ENCODE data around the gene PARD3.

PARD3 gene

GRCh38 chr10:34116220-34116641 lies 698.9 kb downstream of the PARD3 start:
- TF ChIP-seq CTCF (IDR thresholded peaks at IDR 0.05): no peak
- no peaks in the 10 kb centered on the region for H3K27me3 ChIP-seq (ENCODE audit: control insufficient read depth, insufficient read depth, low read length)
- H3K36me3 ChIP-seq (ENCODE audit: control insufficient read depth, insufficient read depth, low read length): no peaks in the 10 kb centered on the region
- H3K4me1 ChIP-seq: peaks cover 5% of the 10 kb centered on the region
- H3K4me2 ChIP-seq (ENCODE audit: low read length): no peak overlapping the region
- no peaks in the 10 kb centered on the region for H3K9me3 ChIP-seq (ENCODE audit: control insufficient read depth, low read length)
- H3K79me2 ChIP-seq: no peaks in the 10 kb centered on the region
- H2AFZ ChIP-seq: no peak overlapping the region
- H3K9ac ChIP-seq: no peak overlapping the region
- H3K4me3 ChIP-seq (ENCODE audit: low read depth, low read length): no peak overlapping the region
- no peak overlapping the region for H3K27ac ChIP-seq

GRCh38 chr10:34114914-34115313 lies 700.2 kb downstream of the PARD3 start:
- no peaks in the 10 kb centered on the region for H3K9me3 ChIP-seq (ENCODE audit: control insufficient read depth, low read length)

GRCh38 chr10:34113504-34114225 lies 701.4 kb downstream of the PARD3 start:
- Histone ChIP-seq H3K79me2 (no peaks in the 10 kb centered on the region), H3K36me3 (ENCODE audit: control insufficient read depth, insufficient read depth, low read length) (no peaks in the 10 kb centered on the region), H3K4me1 (peaks cover 3% of the 10 kb centered on the region), H3K4me3 (ENCODE audit: low read depth, low read length) (no peak overlapping the region), H3K27me3 (ENCODE audit: control insufficient read depth, insufficient read depth, low read length) (no peaks in the 10 kb centered on the region), H3K9ac (no peak overlapping the region), H3K27ac (no peak overlapping the region), H3K9me3 (ENCODE audit: control insufficient read depth, low read length) (no peaks in the 10 kb centered on the region), H3K4me2 (ENCODE audit: low read length) (no peak overlapping the region), H2AFZ (no peak overlapping the region)
- no peak for TF ChIP-seq CTCF (IDR thresholded peaks at IDR 0.05)

More at GRCh38 chr10:34114914-34115313, 700.2 kb downstream of the PARD3 start:
- Histone ChIP-seq H3K27ac (no peak overlapping the region), H3K27me3 (ENCODE audit: control insufficient read depth, insufficient read depth, low read length) (no peaks in the 10 kb centered on the region), H3K9ac (no peak overlapping the region), H3K36me3 (ENCODE audit: control insufficient read depth, insufficient read depth, low read length) (no peaks in the 10 kb centered on the region), H3K4me3 (ENCODE audit: low read depth, low read length) (no peak overlapping the region), H3K79me2 (no peaks in the 10 kb centered on the region), H3K4me1 (peaks cover 3% of the 10 kb centered on the region), H3K4me2 (ENCODE audit: low read length) (no peak overlapping the region), H2AFZ (no peak overlapping the region)
- TF ChIP-seq CTCF (IDR thresholded peaks at IDR 0.05): no peak

GRCh38 chr10:34112171-34112782 lies 702.8 kb downstream of the PARD3 start:
- Histone ChIP-seq H3K9me3 (ENCODE audit: control insufficient read depth, low read length) (no peaks in the 10 kb centered on the region), H3K36me3 (ENCODE audit: control insufficient read depth, insufficient read depth, low read length) (no peaks in the 10 kb centered on the region), H2AFZ (no peak overlapping the region), H3K9ac (no peak overlapping the region), H3K79me2 (no peaks in the 10 kb centered on the region), H3K27ac (no peak overlapping the region), H3K4me3 (ENCODE audit: low read depth, low read length) (no peak overlapping the region), H3K27me3 (ENCODE audit: control insufficient read depth, insufficient read depth, low read length) (no peaks in the 10 kb centered on the region), H3K4me1 (peaks cover 3% of the 10 kb centered on the region), H3K4me2 (ENCODE audit: low read length) (no peak overlapping the region)
- no peak for TF ChIP-seq CTCF (IDR thresholded peaks at IDR 0.05)

All from parathyroid adenoma (tissue), 2 donors.